ENCODE results near the gene NEDD4L. TPM values are rescaled to one million over a fixed set of nuclear protein-coding genes. Genes with fewer than 3 reads are reported as not detected.
A peak's percentile ranks its signal among the peaks of the same experiment; 100 is the strongest.

NEDD4L gene
- total RNA-seq, 1 experiment from 2014 or later, result 57.4 TPM

DNA sequence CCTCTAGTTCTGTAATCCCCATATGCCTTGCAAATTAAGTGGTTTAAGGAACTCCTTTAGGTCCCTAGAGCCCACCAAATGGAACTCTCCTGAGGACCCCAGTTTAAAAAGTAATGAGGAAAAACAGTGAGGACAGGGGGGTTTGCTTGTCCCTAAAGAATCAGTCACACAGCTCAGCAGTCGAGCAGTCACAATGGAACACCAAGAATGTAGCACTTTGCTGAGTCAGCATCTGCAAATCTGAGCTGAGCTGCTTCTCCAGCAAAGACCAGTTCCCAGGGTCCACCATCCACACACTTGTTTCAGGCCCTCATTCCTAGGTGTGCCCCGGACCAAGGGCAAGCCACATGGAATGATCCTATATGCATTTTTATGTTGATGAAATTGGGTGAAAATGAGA, 46.2 kb upstream of the NEDD4L start:
- intact Hi-C loops (cut with micrococcal nuclease; ENCODE audit: unreplicated experiment), result no loop called here
- POLR2A ChIA-PET (ENCODE audit: unreplicated experiment), result no interaction called here
- BruUV-seq (replicated peaks), result no TSS peak

GRCh38 chr18:57998461-57998860, 45.6 kb upstream of the NEDD4L start:
- Histone ChIP-seq H3F3A (ENCODE audit: insufficient read depth, low read depth) (no peaks in the 10 kb centered on the region), H3K4me1 (replicated peaks; ENCODE audit: insufficient read depth) (peaks cover 4% of the 10 kb centered on the region; the same call in 1 of the 2 replicates), H3K79me2 (ENCODE audit: low read depth) (no peaks in the 10 kb centered on the region), H3K36me3 (ENCODE audit: low read depth) (no peaks in the 10 kb centered on the region), H3K27me3 (ENCODE audit: insufficient read depth, low read depth) (no peaks in the 10 kb centered on the region), H3K4me2 (no peak overlapping the region), H3K27ac (no peak overlapping the region), H4K20me1 (ENCODE audit: insufficient read depth) (no peaks in the 10 kb centered on the region), H3K4me3 (no peak overlapping the region), H3K9me3 (ENCODE audit: insufficient read depth, low read depth) (no peaks in the 10 kb centered on the region), H2AFZ (no peak overlapping the region), H3K9me2 (ENCODE audit: insufficient read depth) (no peaks in the 10 kb centered on the region)
- POLR2A ChIA-PET (ENCODE audit: unreplicated experiment), result no interaction called here
- intact Hi-C loops (cut with micrococcal nuclease; ENCODE audit: unreplicated experiment), result no loop called here
- no peak for DNase-seq
- TF ChIP-seq EZH2 (IDR thresholded peaks at IDR 0.05; ENCODE audit: low read depth) (no peak), CTCF (conservative IDR thresholded peaks at IDR 0.05) (no peak)
- CTCF ChIA-PET, result interaction anchor here (0.7 kb wide), 1 partner anchor 100 kb away, joined by 3 read pairs; no protein-coding TSS in a partner anchor
- BruUV-seq (replicated peaks), result no TSS peak

More for the DNA sequence above, 46.2 kb upstream of the NEDD4L start:
- Histone ChIP-seq H3K9me2 (ENCODE audit: insufficient read depth) (no peaks in the 10 kb centered on the region), H3K4me3 (no peak overlapping the region), H3F3A (ENCODE audit: insufficient read depth, low read depth) (no peaks in the 10 kb centered on the region), H3K4me1 (replicated peaks; ENCODE audit: insufficient read depth) (no peaks in the 10 kb centered on the region), H4K20me1 (ENCODE audit: insufficient read depth) (no peaks in the 10 kb centered on the region), H3K27me3 (ENCODE audit: insufficient read depth, low read depth) (no peaks in the 10 kb centered on the region), H3K9me3 (ENCODE audit: insufficient read depth, low read depth) (no peaks in the 10 kb centered on the region), H3K27ac (no peak overlapping the region), H3K36me3 (ENCODE audit: low read depth) (no peaks in the 10 kb centered on the region), H2AFZ (no peak overlapping the region), H3K79me2 (ENCODE audit: low read depth) (no peaks in the 10 kb centered on the region), H3K4me2 (no peak overlapping the region)
- CTCF ChIA-PET, result no interaction called here
- no peak for DNase-seq
- TF ChIP-seq EZH2 (IDR thresholded peaks at IDR 0.05; ENCODE audit: low read depth) (no peak), CTCF (conservative IDR thresholded peaks at IDR 0.05) (no peak)

- TF ChIP-seq EZH2 (IDR thresholded peaks at IDR 0.05; ENCODE audit: low read depth) (no peak), CTCF (conservative IDR thresholded peaks at IDR 0.05) (no peak)
- Histone ChIP-seq H4K20me1 (ENCODE audit: insufficient read depth) (no peaks in the 10 kb centered on the region), H3K9me2 (ENCODE audit: insufficient read depth) (no peaks in the 10 kb centered on the region), H3F3A (ENCODE audit: insufficient read depth, low read depth) (peaks cover 5% of the 10 kb centered on the region; the same call in 1 of the 2 replicates), H3K9me3 (ENCODE audit: insufficient read depth, low read depth) (no peaks in the 10 kb centered on the region), H3K4me2 (peak overlapping the region; percentile 60), H3K27me3 (ENCODE audit: insufficient read depth, low read depth) (no peaks in the 10 kb centered on the region), H3K27ac (peak overlapping the region; percentile 77), H3K4me3 (no peak overlapping the region), H3K4me1 (replicated peaks; ENCODE audit: insufficient read depth) (peaks cover 20% of the 10 kb centered on the region), H3K79me2 (ENCODE audit: low read depth) (no peaks in the 10 kb centered on the region), H3K36me3 (ENCODE audit: low read depth) (no peaks in the 10 kb centered on the region), H2AFZ (no peak overlapping the region)
- ChIA-PET POLR2A (ENCODE audit: unreplicated experiment) (interaction anchor here (0.6 kb wide), 2 partner anchors 81 to 537 kb away, joined by 3 to 6 read pairs; no protein-coding TSS in a partner anchor), CTCF (no interaction called here)
- BruUV-seq (replicated peaks), result no TSS peak
- DNase-seq, result peak in 1 of 2 experiments; percentile 94
- intact Hi-C loops (cut with micrococcal nuclease; ENCODE audit: unreplicated experiment), result no loop called here
These were observed 39.7 kb upstream of the NEDD4L start for GRCh38 chr18:58004317-58004716.

Data from PC-9 (cell line).